Glutamatergic neuron (in vitro differentiated cells): Measurements from ENCODE around the gene MIEN1. TPM values are rescaled to one million over a fixed set of nuclear protein-coding genes. Genes with fewer than 3 reads are reported as not detected.

Experiments used
- DNase-seq: peaks from one replicate; pipeline ENCODE4 v3.0.0; 2022
- H3K27ac Mint-ChIP-seq: one replicate; pipeline ENCODE4 v1.8.0; 2020; ENCODE audit warnings: mild to moderate bottlenecking, mixed read lengths, inconsistent platforms; ENCODE audit not compliant: unreplicated experiment
- H3K27me3 Mint-ChIP-seq: one replicate; pipeline ENCODE4 v1.8.0; 2020; ENCODE audit warnings: mild to moderate bottlenecking, moderate library complexity, mixed read lengths, inconsistent platforms; ENCODE audit not compliant: unreplicated experiment
- H3K36me3 Mint-ChIP-seq: one replicate; pipeline ENCODE4 v1.8.0; 2020; ENCODE audit warnings: mild to moderate bottlenecking, mixed read lengths, inconsistent platforms; ENCODE audit not compliant: unreplicated experiment
- H3K4me1 Mint-ChIP-seq: one replicate; pipeline ENCODE4 v1.8.0; 2020; ENCODE audit warnings: mild to moderate bottlenecking, low read depth, mixed read lengths, inconsistent platforms; ENCODE audit not compliant: unreplicated experiment
- H3K4me3 Mint-ChIP-seq: one replicate; pipeline ENCODE4 v1.8.0; 2020; ENCODE audit warnings: mild to moderate bottlenecking, mixed read lengths, inconsistent platforms; ENCODE audit not compliant: unreplicated experiment
- H3K9me3 Mint-ChIP-seq: one replicate; pipeline ENCODE4 v1.8.0; 2020; ENCODE audit warnings: mild to moderate bottlenecking, moderate library complexity, mixed read lengths, inconsistent platforms; ENCODE audit not compliant: unreplicated experiment
- CTCF ChIP-seq: fragments of 200-600 bp; sonication (generic); IDR thresholded peaks from one replicate; pipeline ENCODE4 v1.5.0; 2021; ENCODE audit not compliant: partially characterized antibody, unreplicated experiment
- total RNA-seq: library from RNA; stranded (reverse); fragmentation: NEBNext Ultra II Directional; extraction: Animal tissue kit (Norgen Biotek cat#: 25700); gene quantifications from one replicate; pipeline ENCODE4 v1.2.1, GENCODE V29; 2021; ENCODE audit not compliant: unreplicated experiment

MIEN1 gene
- total RNA-seq, 1 donor from 2014 or later: 52.2 TPM

DNA sequence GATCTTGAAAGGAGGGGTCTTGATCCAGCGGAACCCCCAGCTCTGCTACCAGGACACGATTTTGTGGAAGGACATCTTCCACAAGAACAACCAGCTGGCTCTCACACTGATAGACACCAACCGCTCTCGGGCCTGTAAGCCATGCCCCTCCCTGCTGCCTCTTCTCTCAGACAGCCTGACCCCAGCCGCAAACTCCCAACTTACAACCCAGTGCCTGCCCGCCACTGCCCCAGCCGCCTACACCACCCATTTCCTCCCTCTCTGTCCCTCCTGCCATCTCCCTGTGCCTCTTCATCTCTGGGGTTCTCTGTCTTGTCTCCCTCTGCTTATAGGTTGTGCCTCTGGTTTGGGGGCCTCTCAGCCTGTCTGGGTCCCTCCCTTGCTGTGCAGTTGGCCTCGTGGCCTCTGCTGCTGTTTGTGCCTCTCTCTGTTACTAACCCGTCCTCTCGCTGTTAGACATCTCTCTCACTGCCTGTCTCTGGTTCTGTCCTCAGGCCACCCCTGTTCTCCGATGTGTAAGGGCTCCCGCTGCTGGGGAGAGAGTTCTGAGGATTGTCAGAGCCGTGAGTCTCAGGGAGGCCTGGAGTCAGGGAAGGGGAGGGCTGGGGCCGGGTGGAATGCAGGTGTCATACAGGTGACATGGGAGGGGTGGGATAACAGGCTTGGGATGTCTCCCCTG, 20.9 kb downstream of the MIEN1 start:
- H3K9me3 Mint-ChIP-seq: peaks cover 11% of the 10 kb centered on the region
- peak overlapping the region; percentile 81 for H3K27ac Mint-ChIP-seq
- peaks cover 2% of the 10 kb centered on the region for H3K27me3 Mint-ChIP-seq
- DNase-seq: no peak
- H3K4me3 Mint-ChIP-seq: peak overlapping the region; percentile 81
- H3K36me3 Mint-ChIP-seq: no peaks in the 10 kb centered on the region
- peaks cover 14% of the 10 kb centered on the region for H3K4me1 Mint-ChIP-seq
- no peak for TF ChIP-seq CTCF

GRCh38 chr17:39706921-39707337, 23.4 kb downstream of the MIEN1 start:
- no peak for DNase-seq
- H3K4me3 Mint-ChIP-seq: no peak overlapping the region
- no peak for TF ChIP-seq CTCF
- H3K27me3 Mint-ChIP-seq: peaks cover 2% of the 10 kb centered on the region
- no peak overlapping the region for H3K27ac Mint-ChIP-seq
- H3K4me1 Mint-ChIP-seq: peaks cover 14% of the 10 kb centered on the region
- H3K9me3 Mint-ChIP-seq: peaks cover 11% of the 10 kb centered on the region
- H3K36me3 Mint-ChIP-seq: no peaks in the 10 kb centered on the region

DNA sequence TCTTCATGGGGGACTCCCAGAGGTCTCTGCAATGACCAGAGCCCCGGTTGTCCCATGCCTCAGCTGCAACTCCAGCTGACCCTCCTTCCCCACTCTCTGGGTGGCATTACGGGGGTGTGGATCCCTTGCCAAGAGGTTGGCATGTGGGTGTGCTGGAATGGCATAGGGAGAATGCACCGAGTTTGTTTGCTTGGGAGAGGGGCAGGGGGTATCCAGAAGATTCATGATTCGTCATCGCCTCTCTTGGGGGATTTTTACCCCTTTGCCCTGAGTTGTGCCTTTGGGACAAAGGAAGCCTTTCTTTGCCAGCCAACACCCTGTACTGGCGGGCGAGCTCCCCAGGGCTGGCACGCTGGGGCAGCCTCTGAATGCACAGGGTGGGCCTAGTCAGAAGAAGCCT, 23.9 kb downstream of the MIEN1 start:
- no peaks in the 10 kb centered on the region for H3K36me3 Mint-ChIP-seq

DNA sequence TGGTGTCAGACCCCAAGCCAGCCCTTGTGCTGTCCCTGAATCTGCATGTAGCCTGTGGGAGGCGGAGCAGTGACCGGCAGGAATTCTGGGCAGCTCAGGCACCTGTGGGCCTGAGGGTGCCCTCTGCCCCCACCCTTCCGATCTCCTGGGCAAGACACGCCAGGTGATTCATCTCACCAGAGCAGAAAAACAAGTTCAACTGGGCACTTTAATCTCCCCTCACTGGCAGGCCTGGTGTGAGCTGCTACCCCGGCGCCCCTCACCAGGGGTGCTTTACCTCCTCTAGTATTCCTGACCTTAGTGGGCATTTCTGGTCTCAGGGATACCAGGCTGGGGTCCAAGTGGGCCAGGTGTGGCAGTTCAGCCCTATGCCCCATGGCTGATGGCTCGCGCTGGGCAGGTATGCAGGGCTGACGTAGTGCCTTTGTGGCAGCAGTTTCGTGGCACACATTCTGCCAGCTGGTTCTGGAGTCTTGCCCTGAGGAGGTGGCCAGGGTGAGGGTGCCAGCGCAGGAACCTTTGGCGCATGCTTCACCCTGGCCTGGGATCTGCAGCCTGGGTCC, 24.5 kb downstream of the MIEN1 start:
- peaks cover 11% of the 10 kb centered on the region for H3K4me1 Mint-ChIP-seq

More for the DNA sequence above, 23.9 kb downstream of the MIEN1 start:
- DNase-seq: no peak
- Mint-ChIP-seq H3K9me3 (peaks cover 11% of the 10 kb centered on the region), H3K27ac (no peak overlapping the region), H3K4me3 (no peak overlapping the region), H3K4me1 (peaks cover 11% of the 10 kb centered on the region), H3K27me3 (peaks cover 2% of the 10 kb centered on the region)
- TF ChIP-seq CTCF: no peak

More for the DNA sequence above, 24.5 kb downstream of the MIEN1 start:
- Mint-ChIP-seq H3K4me3 (no peak overlapping the region), H3K27me3 (peaks cover 4% of the 10 kb centered on the region), H3K9me3 (peaks cover 11% of the 10 kb centered on the region), H3K36me3 (no peaks in the 10 kb centered on the region), H3K27ac (no peak overlapping the region)
- no peak for TF ChIP-seq CTCF
- no peak for DNase-seq
